Hepatocyte (in vitro differentiated cells): ENCODE data around the gene INVS.

Experiments
- CTCF ChIP-seq: fragments of 200-600 bp; sonication (generic); IDR thresholded peaks from 2 replicates; pipeline ENCODE4 v1.5.1; 2016; ENCODE audit warnings: antibody characterized with exemption, mild to moderate bottlenecking; ENCODE audit not compliant: poor library complexity
- EZH2 ChIP-seq: fragments of 200-600 bp; sonication (generic); IDR thresholded peaks from 2 replicates; pipeline ENCODE4 v1.6.1; 2016; ENCODE audit warnings: antibody characterized with exemption, mild to moderate bottlenecking, borderline replicate concordance

GRCh38 chr9:100086097-100086635 is 12.9 kb upstream of the INVS start:
- no peak for TF ChIP-seq CTCF
- no peak for TF ChIP-seq EZH2
